Body of pancreas (tissue), 4 donors: Measurements from ENCODE around the gene CAPN5.

Experiments
- CTCF ChIP-seq, 7 experiments: fragments of 450-650 bp in 4 of 7; fragments of 200-600 bp in 3 of 7; sonication (generic) in 3 of 7; IDR thresholded peaks; one replicate each; pipeline ENCODE4 v1.5.1; 2016 to 2019; ENCODE audit warnings: antibody characterized with exemption in 7 of 7
- POLR2A ChIP-seq, 3 donors: fragments of 450-650 bp; IDR thresholded peaks; one replicate each; pipeline ENCODE4 v1.6.1; 2016; ENCODE audit warnings: antibody characterized with exemption in 3 of 3, mild to moderate bottlenecking in 2 of 3

DNA sequence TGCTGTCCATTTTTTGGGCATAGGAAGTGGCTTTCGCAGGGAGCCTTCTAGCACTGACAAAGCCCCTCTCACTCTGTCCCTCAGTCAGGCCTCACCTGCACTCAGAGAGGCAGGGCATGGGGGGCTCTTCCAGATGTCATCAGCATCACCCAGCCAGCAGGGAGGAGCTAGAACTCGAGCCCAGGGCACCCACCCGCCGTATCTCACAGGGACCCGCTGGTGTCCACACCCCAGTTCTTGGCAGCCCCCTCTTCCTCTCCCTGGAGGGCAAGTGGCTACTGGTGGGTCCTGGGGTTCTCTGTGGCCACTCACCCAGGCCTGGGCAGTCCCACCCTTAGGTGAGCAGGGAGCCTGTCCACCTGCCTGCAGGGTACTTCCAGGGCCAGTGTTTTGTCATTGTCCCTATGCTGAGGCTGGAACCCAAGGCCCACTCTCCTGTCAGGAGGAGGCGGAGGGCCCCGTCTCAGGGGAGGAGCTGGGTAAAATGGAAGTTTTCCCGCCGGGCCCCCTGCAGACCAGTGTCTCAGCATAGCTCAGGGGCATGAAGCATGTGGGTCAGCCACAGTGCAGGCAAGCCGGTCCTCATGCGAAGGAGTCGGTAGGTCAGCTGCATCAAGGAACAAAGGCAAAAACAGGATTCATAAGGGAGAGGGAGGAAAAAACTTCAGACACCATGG, 83.1 kb downstream of the CAPN5 start:
- no peak for TF ChIP-seq CTCF (IDR thresholded peaks at IDR 0.05)
- TF ChIP-seq POLR2A (IDR thresholded peaks at IDR 0.05) = no peak
